GM19372 (cell line): ENCODE measurements around the gene ANKRD11.

Experiments used
- ATAC-seq: cut with Tn5 transposase; IDR thresholded peaks from one replicate; pipeline ENCODE4 v1.9.1; 2021; ENCODE audit warnings: mild to moderate bottlenecking, low read depth, moderate library complexity; ENCODE audit not compliant: unreplicated experiment

ANKRD11 gene

DNA sequence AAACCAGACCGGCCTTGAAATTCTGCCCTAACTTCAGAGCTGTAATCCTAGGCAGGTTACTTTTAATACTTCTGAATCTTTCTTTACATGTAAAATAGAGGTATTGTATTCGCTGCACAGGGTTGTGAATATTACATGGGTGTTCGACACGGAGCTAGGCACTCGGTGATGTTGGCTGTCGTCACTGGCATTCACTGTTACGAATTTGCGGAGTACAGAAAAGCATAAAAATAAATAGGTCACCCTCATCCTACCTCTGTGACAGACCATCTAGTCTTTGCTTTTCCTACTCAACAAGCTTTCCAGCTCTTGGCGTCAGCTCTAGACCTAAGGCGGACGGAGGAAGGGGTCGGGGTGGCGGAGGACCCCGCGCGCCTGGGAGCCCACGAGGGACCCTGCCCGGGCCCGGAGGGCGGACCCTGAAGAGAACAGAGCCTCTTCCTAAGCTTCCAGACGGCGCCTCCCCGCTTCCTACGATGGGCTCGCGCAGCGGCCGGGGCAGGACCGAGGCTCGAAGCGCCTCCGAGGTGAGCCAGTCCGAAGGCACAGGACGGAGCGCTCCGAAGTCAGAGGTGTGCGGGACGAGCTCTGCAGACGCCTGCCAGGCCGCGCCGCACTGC lies 17.0 kb upstream of the ANKRD11 start:
- ATAC-seq: no peak

DNA sequence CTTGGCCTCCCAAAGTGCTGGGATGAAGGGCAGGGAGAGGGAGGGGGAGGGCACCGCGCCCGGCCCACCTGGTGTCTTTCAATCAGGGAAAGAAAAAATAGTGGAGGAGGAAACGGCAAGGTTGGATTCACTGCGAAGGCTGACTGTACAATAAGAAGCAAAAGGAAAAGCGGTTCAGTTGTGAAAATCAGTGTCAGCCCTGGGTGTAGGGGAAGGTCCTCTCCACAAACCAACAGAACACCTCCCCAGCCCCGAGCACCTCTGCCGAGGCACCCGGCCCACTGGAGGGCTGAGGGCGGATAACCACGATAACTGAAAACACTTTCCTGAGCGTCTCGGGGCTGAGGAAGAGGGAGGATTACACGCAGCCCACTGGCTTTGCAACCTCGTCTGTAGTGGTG lies 16.4 kb upstream of the ANKRD11 start:
- no peak for ATAC-seq

DNA sequence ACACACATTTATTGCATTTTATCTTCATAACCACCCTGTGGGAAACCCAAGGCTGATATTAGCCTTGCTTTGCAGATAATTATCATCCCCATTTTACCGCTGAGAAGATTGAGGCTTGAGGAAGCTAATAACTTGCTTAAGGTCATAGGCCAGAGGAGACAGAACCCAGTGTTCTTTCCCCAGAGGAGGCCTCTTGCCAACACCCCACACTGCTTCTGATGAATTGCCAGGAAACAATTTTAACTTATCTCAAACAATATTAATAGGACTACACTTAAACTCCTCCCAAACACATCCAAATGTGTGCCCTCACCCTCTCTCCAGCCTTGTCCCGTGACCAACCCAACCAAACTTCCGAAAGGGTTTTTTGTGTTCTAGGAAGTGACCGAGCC lies 15.7 kb upstream of the ANKRD11 start:
- ATAC-seq: no peak

- peak; percentile 41 for ATAC-seq
Observed at GRCh38 chr16:89505204-89506112, 15.1 kb upstream of the ANKRD11 start.

GRCh38 chr16:89504091-89504490 lies 13.7 kb upstream of the ANKRD11 start:
- no peak for ATAC-seq

- ATAC-seq: no peak
Observed at GRCh38 chr16:89502081-89502843, 11.9 kb upstream of the ANKRD11 start.

- no peak for ATAC-seq
Observed at GRCh38 chr16:89499767-89500166, 9.4 kb upstream of the ANKRD11 start.

DNA sequence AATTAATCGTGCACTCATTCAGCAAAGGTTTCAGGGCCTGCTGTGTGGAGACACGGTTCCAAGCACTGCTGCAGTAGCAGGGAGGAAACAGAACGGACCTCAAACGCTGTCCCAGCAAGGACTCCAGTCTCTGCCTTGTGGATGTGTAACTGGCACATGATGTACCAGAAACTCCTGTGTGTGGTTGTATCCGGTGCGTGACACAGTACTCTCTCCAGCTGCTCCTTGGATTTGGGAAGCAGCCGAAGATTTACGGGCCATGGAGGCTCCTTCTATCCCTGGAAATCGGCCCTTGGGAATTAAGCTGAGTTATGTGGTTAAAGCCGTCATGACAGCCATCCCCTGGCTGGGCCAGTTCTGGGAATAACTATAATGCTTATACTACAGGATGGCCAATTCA lies 8.5 kb upstream of the ANKRD11 start:
- no peak for ATAC-seq

- ATAC-seq: no peak
Observed at GRCh38 chr16:89495121-89495520, 4.8 kb upstream of the ANKRD11 start.

DNA sequence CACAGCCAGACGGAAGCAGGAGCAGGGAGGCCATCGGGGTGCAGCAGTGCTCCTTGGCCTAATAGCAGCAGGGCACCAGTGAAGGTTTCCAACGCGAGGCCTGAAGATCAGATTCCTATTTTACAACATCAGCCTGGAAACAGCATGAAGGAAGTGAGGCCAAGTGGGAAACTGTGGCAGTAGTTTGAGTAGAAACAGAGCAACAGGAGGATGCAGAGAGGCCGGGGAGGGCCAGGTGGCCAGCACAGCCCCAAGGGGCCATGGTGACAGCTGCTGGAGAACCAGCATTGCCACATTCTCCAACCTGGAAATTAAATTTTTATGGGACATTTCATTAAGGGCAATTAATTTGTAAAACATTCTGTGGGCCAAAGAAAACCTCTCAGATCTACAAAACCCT lies 3.4 kb upstream of the ANKRD11 start:
- no peak for ATAC-seq

DNA sequence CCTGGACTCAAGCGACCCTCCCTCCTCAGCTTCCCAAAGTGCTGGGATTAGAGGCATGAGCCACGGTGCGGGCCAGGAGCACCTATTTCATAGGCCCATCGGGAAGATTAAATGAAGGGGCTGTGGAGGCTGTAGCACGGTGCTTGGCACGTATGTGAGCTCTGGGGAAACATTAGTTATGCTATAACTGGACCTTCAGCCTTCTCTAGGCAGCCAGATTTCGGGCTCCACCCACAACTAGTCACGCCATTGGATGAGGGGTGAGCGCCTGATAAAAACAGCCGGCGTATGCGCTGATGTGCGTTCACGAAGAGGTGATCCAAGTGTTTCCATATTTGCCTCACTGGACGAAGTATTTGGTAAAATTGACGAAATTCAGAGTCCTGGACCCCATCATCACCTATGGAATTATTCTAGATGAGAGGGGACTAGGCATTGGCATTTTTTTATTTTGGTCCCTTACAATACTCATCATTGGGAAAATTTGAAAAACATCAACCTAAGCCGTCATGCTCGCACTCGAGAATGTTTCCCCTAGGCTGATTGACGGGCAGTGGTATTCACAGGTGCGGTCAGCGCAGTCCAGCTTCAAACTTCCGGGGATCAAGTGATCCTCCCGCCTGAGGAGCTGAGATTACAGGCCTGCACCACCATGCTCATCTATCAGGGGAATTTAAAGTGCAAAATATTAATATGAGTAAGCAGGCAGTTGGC lies 1.8 kb upstream of the ANKRD11 start:
- ATAC-seq: no peak

DNA sequence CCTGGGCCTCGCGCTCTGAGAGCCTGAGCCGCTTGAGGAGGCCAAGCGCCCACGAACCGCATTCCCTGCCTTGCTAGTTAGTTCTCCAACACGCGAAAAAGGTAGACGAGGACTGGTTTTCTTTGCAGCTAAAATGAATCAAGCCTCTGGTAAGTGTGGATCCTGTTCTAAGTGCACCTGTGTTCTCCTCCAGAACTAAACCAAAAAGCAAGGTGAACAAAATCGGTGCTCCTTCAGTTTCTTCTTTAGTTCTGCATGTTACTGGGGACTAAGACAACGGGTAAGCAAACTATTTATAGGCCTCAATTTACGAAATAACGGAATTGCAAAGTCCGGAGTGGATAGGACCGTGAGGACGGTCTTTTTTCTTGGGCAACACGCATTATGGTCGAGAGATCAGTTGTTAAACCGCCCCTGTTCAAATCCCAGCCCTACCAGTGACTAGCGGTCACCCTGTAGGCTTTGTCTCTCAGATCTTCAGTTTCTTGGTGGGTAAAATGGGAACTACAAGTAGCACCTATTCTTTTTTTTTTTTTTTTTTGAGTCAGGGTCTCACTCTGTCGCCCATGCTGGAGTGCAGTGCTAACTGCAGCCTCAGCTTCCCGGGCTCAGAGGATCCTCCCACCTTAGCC lies 993 bp upstream of the ANKRD11 start:
- no peak for ATAC-seq

GRCh38 chr16:89489898-89490438 lies 393 bp downstream of the ANKRD11 start:
- ATAC-seq: no peak

DNA sequence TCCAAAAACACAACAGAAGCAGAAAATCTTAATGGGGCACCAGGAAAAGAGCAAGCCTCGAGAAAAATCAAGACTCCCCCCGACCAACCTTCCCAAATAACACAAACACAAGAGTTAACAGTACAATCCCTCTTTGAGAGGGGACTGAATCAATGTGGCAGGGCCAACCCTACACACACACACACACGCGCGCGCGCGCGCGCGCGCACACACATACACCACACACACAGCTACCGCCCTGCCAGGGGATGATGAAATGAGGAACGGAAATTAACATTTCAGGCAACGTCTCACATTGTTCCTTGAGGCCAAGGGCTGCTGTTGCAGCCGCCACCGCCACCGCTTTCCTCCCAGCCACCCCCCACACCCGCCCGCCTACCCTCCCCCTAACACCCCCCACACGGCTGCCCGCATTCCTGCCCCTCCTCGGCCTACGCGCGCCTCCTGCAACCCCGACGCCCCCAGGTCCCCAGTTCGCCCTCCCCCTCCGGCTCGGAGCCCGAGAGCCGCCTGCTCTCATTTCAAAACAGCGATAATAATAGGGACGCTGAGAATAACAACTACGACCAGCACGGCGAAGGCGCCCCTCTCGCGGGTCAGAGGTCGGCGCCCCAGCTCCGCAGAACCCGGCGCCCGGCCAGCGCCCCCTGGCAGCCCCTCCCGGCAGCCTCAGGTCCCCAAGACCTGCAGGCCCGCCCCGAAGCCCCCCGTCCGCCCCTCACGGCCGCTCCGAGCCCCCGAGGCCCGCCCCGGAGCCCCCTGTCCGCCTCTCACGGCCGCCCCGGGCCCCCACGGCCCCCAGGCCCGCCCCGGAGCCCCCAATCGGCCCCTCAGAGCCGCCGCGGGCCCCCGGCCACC lies 1.1 kb downstream of the ANKRD11 start:
- peak; percentile 20 for ATAC-seq

DNA sequence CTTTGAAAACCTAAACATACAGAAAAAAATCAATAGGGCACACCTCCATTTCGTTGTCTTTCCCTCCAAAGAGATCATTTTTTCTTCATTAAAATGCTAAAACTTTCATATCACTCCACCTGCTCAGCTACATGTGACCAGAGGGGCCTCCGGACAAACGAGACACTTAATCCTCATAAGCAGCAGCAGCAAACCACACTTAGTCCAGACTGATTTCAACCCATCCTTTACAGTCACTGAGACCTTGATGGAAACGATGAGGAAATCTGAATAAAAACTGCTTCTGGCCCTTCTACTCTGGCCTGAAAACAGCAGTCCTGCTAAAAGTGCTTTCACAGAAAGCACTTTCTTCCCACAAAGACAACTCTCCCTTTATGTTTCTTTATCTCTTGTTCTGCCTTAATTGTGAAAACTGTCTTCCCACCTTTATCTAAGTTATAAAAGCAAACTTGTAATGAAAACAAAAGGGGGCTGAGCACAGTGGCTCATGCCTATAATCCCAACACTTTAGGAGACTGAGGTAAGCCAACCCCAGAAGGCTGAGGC lies 4.6 kb downstream of the ANKRD11 start:
- no peak for ATAC-seq

DNA sequence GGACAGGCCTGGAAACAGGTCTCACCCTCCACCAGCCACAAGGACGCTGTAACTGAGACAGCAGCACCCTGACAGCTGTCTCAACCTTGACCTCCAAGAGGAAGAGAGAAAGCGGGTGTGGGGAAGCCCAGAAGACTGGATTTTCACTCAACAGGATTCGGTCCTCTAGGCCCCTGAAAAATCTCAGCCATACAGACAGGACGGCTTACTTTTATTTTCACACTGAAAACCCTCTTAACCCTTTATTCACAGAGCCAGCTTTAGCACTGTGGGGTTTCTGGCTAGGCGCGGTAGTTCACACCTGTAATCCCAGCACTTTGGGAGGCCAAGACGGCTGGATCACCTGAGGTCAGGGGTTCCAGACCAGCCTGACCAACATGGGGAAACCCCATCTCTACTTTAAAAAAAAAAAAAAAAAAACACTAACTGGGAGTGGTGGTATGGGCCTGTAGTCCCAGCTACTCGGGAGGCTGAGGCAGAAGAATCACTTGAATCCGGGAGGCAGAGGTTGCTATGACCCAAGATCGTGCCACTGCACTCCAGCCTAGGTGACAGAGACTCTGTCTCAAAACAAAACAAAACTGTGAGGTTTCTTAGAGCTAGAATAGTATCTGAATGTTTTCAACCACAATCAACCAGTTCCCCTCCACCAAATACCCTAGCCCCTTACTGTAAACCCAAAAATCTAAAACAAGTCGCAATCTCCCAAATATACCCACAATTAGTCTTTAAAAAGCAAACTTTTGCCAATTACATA lies 5.3 kb downstream of the ANKRD11 start:
- no peak for ATAC-seq

- ATAC-seq: no peak
Observed at GRCh38 chr16:89484041-89484501, 6.3 kb downstream of the ANKRD11 start.

DNA sequence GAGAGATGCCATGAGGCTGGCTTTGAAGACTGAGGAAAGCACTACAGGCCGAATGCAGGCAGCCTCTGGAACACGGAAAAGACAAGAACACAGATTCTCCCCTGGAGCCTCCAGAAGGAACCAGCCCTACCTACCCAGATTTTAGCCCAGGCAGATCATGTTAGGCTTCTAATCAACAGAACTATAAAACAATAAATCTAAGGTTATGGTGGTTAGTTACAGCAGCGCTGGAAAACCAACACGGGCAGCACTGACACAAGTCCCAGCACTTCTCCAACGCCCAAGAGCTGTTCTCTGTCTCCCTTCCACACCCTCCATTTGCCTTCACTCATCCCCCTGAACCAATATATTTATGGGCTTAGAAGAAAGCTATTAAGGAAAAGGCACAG lies 7.5 kb downstream of the ANKRD11 start:
- ATAC-seq: no peak
